Left lung (tissue), 10 donors: ENCODE data around the gene KLHL35. TPM values are rescaled to one million over a fixed set of nuclear protein-coding genes. Genes with fewer than 3 reads are reported as not detected.

Experiments
- ATAC-seq: fragments of 200-7000 bp; cut with Tn5 transposase; one replicate; pipeline ENCODE4 v1.9.1; 2020; ENCODE audit warnings: moderate library complexity
- DNase-seq, 4 donors: peaks; one replicate each; pipeline ENCODE4 v3.0.0-alpha.2; 2013 to 2020
- H3K27ac ChIP-seq, 2 donors: fragments of 200-600 bp; sonication (generic) in 1 of 2; one replicate each; pipeline versions ENCODE4 v1.5.0 to v1.8.0; 2020 to 2021
- H3K27me3 ChIP-seq, 2 donors: fragments of 200-600 bp; sonication (generic) in 1 of 2; one replicate each; pipeline versions ENCODE4 v1.5.0 to v1.8.0; 2020 to 2021
- H3K36me3 ChIP-seq, 2 donors: fragments of 200-600 bp; sonication (generic) in 1 of 2; one replicate each; pipeline versions ENCODE4 v1.5.0 to v1.8.0; 2020 to 2021
- H3K4me1 ChIP-seq, 2 donors: fragments of 200-600 bp; one replicate each; pipeline ENCODE4 v1.8.0; 2021
- H3K4me3 ChIP-seq, 2 donors: fragments of 200-600 bp; sonication (generic) in 1 of 2; one replicate each; pipeline versions ENCODE4 v1.5.0 to v1.8.0; 2020 to 2021; ENCODE audit warnings: mild to moderate bottlenecking in 1 of 2
- H3K9me3 ChIP-seq, 2 donors: fragments of 200-600 bp; sonication (generic) in 1 of 2; one replicate each; pipeline versions ENCODE4 v1.5.0 to v1.8.0; 2020 to 2021
- intact Hi-C, 2 donors: fragments of 100-400 bp; cut with DNase I; formaldehyde crosslinking; loops; one replicate each; pipeline versions ENCODE4 v1.11.2 to v1.14.2; 2022
- polyA plus RNA-seq, 6 donors: library from polyadenylated mRNA; unstranded; fragments of 120-200 nt; gene quantifications; one replicate each; pipeline ENCODE4 v1.2.1, GENCODE V29; 2013; ENCODE audit not compliant: insufficient read length in 6 of 6
- total RNA-seq, 2 donors: library from RNA; stranded (reverse); fragmentation: NEBNext Ultra II Directional; extraction: Animal tissue kit (Norgen Biotek cat#: 25700); gene quantifications; one replicate each; pipeline ENCODE4 v1.2.1, GENCODE V29; 2021
- TF ChIP-seq, protein P1 (sequence below), 2 donors: fragments of 200-600 bp; sonication (generic) in 1 of 2; IDR thresholded peaks; one replicate each; pipeline versions ENCODE4 v1.5.0 to v1.8.0; 2021; ENCODE audit warnings: antibody characterized with exemption in 2 of 2
- donor health status: DM: no; HTN: yes; CAD: no.
- donor health status: DM: no; HTN: no; CAD: no.

KLHL35 gene
- total and polyA plus RNA-seq, 8 donors, result 1.1 to 2.1 (median 1.3) TPM

DNA sequence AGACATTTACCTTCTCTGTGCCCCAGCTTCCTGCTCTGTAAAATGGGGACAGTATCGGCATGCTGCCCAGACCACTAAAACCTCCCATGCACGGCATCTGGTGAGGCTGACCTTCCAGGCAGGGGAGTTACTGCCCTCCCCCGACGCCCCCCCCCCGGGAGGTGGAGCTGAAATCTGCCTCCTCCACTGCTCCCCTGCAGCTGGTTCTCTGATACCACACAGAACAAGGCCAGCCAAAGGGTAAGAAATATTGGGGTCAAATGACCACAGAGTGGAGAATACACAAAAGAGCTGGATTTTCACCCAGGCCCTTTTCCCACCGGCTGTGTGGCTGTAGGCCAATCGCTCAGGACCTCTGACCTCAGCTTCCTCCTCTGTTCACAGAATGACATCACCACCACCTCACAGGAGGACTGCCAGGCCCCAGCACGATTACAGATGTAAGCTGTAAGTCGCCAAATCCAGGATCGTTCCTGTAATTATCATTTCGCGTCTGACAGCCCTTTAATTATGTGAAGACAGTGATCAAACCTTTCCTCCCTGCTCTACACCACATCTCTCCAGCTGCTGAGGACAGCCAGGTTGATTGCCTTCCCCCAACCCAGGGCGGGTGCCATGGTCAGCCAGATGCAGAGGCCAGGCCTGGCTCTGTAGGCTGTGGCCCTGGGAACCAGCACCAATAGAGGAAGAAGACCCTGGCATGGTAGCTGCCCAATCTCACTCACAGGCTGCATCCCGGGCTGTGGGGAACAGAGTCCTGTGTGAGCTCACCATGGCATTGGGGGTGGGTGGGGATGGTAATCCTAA is 35.7 kb upstream of the KLHL35 start:
- DNase-seq (peak in 2 of 4 donors; percentile 45 to 68), ATAC-seq (peak; percentile 26)

DNA sequence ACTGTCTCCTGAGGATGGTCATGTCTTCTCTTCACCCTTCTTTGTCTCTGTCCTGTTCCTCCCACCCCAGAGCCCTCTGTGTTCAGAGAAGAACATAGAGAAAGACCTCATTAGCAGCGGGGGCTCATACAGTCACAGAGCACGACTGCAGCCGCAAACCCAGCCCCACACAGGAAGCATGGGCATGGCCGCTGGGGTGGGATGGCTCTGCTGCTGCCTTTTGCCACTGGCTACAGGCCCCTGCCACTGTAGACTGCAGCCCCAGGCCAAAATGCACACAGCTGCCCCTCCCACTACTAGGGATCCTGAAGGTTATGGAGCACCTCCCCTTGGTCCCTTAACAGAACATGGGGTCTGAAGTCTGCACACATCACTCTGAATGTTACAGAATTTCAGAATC is 34.9 kb upstream of the KLHL35 start:
- intact Hi-C loops, result no loop called here
- Histone ChIP-seq H3K36me3 (no peaks in the 10 kb centered on the region), H3K27ac (no peak overlapping the region), H3K4me3 (no peak overlapping the region), H3K27me3 (no peaks in the 10 kb centered on the region), H3K9me3 (no peaks in the 10 kb centered on the region), H3K4me1 (peaks cover 4 to 13% of the 10 kb centered on the region in 2 donors)
- ATAC-seq (no peak), DNase-seq (peak in 1 of 4 donors; percentile 43)
- TF ChIP-seq, protein P1, sequence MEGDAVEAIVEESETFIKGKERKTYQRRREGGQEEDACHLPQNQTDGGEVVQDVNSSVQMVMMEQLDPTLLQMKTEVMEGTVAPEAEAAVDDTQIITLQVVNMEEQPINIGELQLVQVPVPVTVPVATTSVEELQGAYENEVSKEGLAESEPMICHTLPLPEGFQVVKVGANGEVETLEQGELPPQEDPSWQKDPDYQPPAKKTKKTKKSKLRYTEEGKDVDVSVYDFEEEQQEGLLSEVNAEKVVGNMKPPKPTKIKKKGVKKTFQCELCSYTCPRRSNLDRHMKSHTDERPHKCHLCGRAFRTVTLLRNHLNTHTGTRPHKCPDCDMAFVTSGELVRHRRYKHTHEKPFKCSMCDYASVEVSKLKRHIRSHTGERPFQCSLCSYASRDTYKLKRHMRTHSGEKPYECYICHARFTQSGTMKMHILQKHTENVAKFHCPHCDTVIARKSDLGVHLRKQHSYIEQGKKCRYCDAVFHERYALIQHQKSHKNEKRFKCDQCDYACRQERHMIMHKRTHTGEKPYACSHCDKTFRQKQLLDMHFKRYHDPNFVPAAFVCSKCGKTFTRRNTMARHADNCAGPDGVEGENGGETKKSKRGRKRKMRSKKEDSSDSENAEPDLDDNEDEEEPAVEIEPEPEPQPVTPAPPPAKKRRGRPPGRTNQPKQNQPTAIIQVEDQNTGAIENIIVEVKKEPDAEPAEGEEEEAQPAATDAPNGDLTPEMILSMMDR (IDR thresholded peaks at IDR 0.05), result no peak

More for the DNA sequence above, 35.7 kb upstream of the KLHL35 start:
- TF ChIP-seq, protein P1 (IDR thresholded peaks at IDR 0.05), result no peak
- Histone ChIP-seq H3K36me3 (no peaks in the 10 kb centered on the region), H3K27ac (no peak overlapping the region), H3K9me3 (no peaks in the 10 kb centered on the region), H3K27me3 (no peaks in the 10 kb centered on the region), H3K4me3 (no peak overlapping the region), H3K4me1 (peaks cover 4 to 9% of the 10 kb centered on the region in 2 donors)
- intact Hi-C loops, result no loop called here

DNA sequence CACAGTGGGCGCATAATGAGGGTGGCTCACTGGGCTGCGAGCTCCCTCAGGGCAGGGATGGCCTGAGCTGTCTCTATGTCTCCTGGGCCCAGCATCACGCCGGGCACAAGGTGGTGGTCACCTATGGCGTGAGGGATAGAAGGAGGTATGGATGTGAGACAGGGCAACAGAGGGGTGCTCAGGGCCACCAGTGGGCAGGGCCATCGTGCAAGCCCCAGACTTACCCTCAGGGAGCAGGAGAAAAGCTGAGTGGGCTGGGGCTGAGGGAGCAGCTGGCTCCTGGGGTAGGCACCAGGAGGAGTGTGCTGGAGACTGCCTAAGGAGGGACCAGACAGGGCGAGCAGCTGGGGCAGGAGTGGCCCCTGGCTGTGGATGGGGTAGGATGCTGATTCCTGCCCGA is 34.3 kb upstream of the KLHL35 start:
- H3K4me3 ChIP-seq, result no peak overlapping the region
- intact Hi-C loops, result no loop called here
- H3K27ac ChIP-seq, result no peak overlapping the region
- no peaks in the 10 kb centered on the region for H3K9me3 ChIP-seq
- no peaks in the 10 kb centered on the region for H3K36me3 ChIP-seq
- TF ChIP-seq, protein P1 (IDR thresholded peaks at IDR 0.05), result no peak
- no peaks in the 10 kb centered on the region for H3K27me3 ChIP-seq
- DNase-seq, result peak in 1 of 4 donors; percentile 55
- peaks cover 4 to 13% of the 10 kb centered on the region in 2 donors for H3K4me1 ChIP-seq
- no peak for ATAC-seq

DNA sequence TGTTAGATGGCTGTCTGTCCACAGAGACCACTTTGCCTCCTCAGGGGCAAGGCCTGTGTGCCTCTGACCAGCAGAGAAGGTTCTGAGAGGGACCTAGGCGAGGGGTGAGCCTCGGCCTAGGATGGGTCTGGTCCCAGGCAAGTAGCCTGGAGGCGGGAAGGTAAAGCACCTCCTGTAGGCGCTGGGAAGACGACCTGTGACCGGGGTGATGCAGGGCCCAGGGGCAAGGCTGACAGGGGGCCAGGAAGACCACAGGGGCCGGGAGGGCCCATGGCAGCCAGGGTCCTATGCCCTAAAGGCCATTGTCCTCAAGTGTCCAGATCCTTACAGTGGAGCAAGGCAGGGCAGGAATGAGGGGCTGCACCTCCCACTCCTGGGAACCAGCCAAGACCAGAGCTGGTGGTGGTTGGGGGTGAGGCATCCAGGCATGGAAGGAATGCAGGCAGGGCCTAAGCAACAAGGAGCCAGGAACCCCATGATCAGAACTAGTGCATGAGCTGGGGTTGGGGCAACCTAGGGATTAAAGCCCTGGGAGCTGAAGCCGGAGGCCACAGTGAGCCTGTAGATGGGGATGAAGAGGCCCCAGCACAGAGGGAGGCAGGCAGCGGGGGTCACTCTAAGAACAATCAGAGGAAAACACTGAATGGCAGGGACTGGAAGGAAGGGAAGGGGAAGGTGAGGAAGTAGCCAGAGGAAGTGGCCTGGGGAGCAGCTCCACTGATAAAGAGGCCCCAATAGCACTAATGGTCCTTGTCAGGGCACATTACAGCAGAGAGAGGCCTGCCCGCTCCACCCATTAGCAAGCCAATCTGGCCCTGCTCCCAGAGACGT is 32.9 kb upstream of the KLHL35 start:
- Histone ChIP-seq H3K27me3 (no peaks in the 10 kb centered on the region), H3K36me3 (no peaks in the 10 kb centered on the region), H3K4me1 (peaks cover 4 to 13% of the 10 kb centered on the region in 2 donors), H3K9me3 (no peaks in the 10 kb centered on the region), H3K27ac (no peak overlapping the region), H3K4me3 (no peak overlapping the region)
- ATAC-seq (no peak), DNase-seq (peak in 1 of 4 donors; percentile 60)
- intact Hi-C loops, result no loop called here
- TF ChIP-seq, protein P1 (IDR thresholded peaks at IDR 0.05), result no peak
